ENCODE data around the gene LAMA2. TPM values are rescaled to one million over a fixed set of nuclear protein-coding genes. Genes with fewer than 3 reads are reported as not detected.

The LAMA2 gene
- total and polyA plus RNA-seq, 2 of the 8 experiments (the other 6 are each of a cell fraction or from before 2014, with no cell fraction given): 1.3 to 3.8 TPM

GRCh38 chr6:129287231-129288177 lies 404.6 kb downstream of the LAMA2 start (continued):
- TF ChIP-seq CHD7 (IDR thresholded peaks at IDR 0.05; ENCODE audit: insufficient replicate concordance, low read length) (no peak), RFX5 (IDR thresholded peaks at IDR 0.05; ENCODE audit: borderline replicate concordance, low read depth, low read length) (no peak)
- TF ChIP-seq, protein P1, sequence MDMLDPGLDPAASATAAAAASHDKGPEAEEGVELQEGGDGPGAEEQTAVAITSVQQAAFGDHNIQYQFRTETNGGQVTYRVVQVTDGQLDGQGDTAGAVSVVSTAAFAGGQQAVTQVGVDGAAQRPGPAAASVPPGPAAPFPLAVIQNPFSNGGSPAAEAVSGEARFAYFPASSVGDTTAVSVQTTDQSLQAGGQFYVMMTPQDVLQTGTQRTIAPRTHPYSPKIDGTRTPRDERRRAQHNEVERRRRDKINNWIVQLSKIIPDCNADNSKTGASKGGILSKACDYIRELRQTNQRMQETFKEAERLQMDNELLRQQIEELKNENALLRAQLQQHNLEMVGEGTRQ (IDR thresholded peaks at IDR 0.05; ENCODE audit: low read length): no peak
